Upper lobe of right lung (tissue), 1 donor: ENCODE measurements around the gene DUS2. TPM values are rescaled to one million over a fixed set of nuclear protein-coding genes. Genes with fewer than 3 reads are reported as not detected.

Source experiments
- ATAC-seq: fragments of 200-7000 bp; cut with Tn5 transposase; one replicate; pipeline ENCODE4 v1.9.1; 2020; ENCODE audit warnings: mild to moderate bottlenecking, moderate library complexity
- DNase-seq: peaks from one replicate; pipeline ENCODE4 v3.0.0-alpha.2; 2020
- H3K27ac ChIP-seq: fragments of 200-600 bp; one replicate; pipeline ENCODE4 v1.8.0; 2022
- H3K27me3 ChIP-seq: fragments of 200-600 bp; one replicate; pipeline ENCODE4 v1.8.0; 2022; ENCODE audit warnings: mild to moderate bottlenecking
- H3K36me3 ChIP-seq: fragments of 200-600 bp; one replicate; pipeline ENCODE4 v1.8.0; 2022
- H3K4me1 ChIP-seq: fragments of 200-600 bp; one replicate; pipeline ENCODE4 v1.8.0; 2022
- H3K4me3 ChIP-seq: fragments of 200-600 bp; one replicate; pipeline ENCODE4 v1.8.0; 2022; ENCODE audit warnings: mild to moderate bottlenecking
- H3K9me3 ChIP-seq: fragments of 200-600 bp; one replicate; pipeline ENCODE4 v1.8.0; 2022
- CTCF ChIP-seq: fragments of 200-600 bp; IDR thresholded peaks from one replicate; pipeline ENCODE4 v1.8.0; 2022; ENCODE audit warnings: antibody characterized with exemption
- intact Hi-C: fragments of 100-400 bp; cut with DNase I; formaldehyde crosslinking; loops from one replicate; pipeline ENCODE4 v1.11.0; 2022
- total RNA-seq: library from RNA; stranded (reverse); fragmentation: NEBNext Ultra II Directional; extraction: Animal tissue kit (Norgen Biotek cat#: 25700); gene quantifications from one replicate; pipeline ENCODE4 v1.2.1, GENCODE V29; 2021
- donor health status: DM: no; HTN: yes; CAD: no; lungs with severe emphysema.

Gene DUS2
- total RNA-seq, 1 donor from 2014 or later, result 11.2 TPM

DNA sequence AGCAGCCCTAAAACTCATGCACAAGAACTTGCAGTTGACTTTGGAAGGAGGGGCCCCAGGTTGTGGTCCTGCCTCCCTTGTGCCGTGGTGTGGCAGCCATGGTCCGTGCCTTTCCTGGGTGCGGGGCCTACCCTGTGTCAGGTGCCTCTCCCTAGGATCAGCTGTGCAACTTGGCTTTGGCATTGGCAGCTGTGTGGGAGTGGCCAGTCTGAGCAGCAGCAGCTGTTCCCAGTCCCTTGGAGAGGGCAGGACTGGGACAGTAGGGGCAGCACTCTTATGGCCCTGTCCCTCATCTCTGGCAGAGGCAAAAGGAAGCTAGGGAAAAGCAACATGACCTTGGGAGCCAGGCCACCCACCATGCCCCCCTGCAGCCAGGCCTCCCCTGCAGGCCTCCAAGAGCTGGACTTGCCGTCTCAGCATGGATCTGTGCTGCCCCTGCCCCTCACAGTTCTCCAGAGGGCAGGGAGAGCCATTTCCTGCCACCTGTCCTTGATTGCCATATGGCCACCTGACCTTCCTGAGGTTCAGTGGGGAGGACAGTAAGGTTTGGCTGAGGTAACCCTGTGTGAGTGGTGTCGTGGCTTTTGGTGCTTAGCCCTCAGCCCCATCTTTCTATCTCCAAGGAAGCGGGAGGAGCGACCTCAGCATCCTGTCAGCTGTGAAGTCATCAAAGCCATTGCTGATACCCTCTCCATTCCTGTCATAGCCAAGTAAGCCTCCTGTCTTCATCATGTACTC lies 46.6 kb downstream of the DUS2 start:
- ATAC-seq (peak; percentile 49), DNase-seq (peak; percentile 80)
- peak overlapping the region; percentile 58 for H3K27ac ChIP-seq
- H3K4me1 ChIP-seq, result peaks cover 45% of the 10 kb centered on the region
- H3K4me3 ChIP-seq, result no peak overlapping the region
- TF ChIP-seq CTCF, result no peak
- no peaks in the 10 kb centered on the region for H3K27me3 ChIP-seq
- intact Hi-C loops, result no loop called here
- H3K9me3 ChIP-seq, result no peaks in the 10 kb centered on the region
- H3K36me3 ChIP-seq, result peaks cover 20% of the 10 kb centered on the region

GRCh38 chr16:68070249-68070730 lies 47.2 kb downstream of the DUS2 start:
- Histone ChIP-seq H3K27ac (peak overlapping the region; percentile 58), H3K27me3 (no peaks in the 10 kb centered on the region), H3K36me3 (peaks cover 20% of the 10 kb centered on the region), H3K9me3 (no peaks in the 10 kb centered on the region), H3K4me3 (no peak overlapping the region), H3K4me1 (peaks cover 39% of the 10 kb centered on the region)
- intact Hi-C loops, result no loop called here
- DNase-seq (no peak), ATAC-seq (no peak)
- no peak for TF ChIP-seq CTCF

DNA sequence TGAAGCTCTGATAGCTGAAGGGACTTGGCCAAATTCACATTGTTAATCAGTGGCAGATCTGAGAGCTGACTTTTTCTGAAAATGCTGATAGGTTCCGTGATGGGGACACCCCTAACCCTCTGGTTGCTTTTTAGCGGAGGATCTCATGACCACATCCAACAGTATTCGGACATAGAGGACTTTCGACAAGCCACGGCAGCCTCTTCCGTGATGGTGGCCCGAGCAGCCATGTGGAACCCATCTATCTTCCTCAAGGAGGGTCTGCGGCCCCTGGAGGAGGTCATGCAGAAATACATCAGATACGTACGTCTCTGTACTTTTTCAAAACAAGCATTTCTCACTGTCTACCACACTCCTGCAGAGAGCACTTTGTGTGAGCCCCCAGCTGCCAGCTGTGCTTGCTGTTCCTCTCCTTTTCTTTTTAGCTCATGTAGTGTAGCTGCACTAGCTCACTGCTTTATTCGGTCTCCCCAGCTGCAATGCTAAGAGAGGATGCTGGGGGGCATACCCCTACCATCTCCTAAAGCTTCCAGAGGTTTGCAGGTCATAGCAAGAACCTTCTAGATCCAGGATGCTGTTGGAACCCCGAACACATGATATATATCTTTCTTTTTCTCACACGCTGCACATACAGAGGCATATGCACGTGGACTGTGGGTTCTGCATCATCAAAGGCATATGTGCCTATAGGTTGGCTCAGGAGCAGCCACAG lies 47.9 kb downstream of the DUS2 start:
- Histone ChIP-seq H3K9me3 (no peaks in the 10 kb centered on the region), H3K4me3 (no peak overlapping the region), H3K27ac (no peak overlapping the region), H3K36me3 (peaks cover 23% of the 10 kb centered on the region), H3K4me1 (peaks cover 35% of the 10 kb centered on the region), H3K27me3 (no peaks in the 10 kb centered on the region)
- no peak for TF ChIP-seq CTCF
- no peak for DNase-seq
- no peak for ATAC-seq
- intact Hi-C loops, result no loop called here

DNA sequence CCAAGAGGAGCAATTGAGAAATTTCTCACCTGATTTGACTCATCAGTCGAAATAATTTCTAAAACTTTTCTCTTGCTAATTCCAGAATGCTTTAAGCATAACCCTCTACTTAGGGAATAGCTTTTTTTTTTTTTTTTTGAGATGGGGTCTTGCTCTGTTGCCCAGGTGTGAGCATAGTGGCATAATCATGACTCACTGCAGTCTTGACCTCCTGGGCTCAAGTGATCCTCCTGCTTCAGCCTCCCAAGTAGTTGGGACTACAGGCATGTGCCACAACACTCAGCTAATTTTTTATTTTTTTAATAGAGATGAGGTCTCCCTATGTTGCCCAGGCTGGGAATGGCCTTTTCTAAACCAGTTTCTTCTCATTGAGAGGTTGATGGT lies 48.4 kb downstream of the DUS2 start:
- no peak for ATAC-seq
- H3K36me3 ChIP-seq, result peaks cover 29% of the 10 kb centered on the region
- H3K4me1 ChIP-seq, result peaks cover 35% of the 10 kb centered on the region
- no peaks in the 10 kb centered on the region for H3K27me3 ChIP-seq
- no peak for TF ChIP-seq CTCF
- no peak for DNase-seq
- H3K27ac ChIP-seq, result no peak overlapping the region
- no peaks in the 10 kb centered on the region for H3K9me3 ChIP-seq
- H3K4me3 ChIP-seq, result no peak overlapping the region
- intact Hi-C loops, result no loop called here

DNA sequence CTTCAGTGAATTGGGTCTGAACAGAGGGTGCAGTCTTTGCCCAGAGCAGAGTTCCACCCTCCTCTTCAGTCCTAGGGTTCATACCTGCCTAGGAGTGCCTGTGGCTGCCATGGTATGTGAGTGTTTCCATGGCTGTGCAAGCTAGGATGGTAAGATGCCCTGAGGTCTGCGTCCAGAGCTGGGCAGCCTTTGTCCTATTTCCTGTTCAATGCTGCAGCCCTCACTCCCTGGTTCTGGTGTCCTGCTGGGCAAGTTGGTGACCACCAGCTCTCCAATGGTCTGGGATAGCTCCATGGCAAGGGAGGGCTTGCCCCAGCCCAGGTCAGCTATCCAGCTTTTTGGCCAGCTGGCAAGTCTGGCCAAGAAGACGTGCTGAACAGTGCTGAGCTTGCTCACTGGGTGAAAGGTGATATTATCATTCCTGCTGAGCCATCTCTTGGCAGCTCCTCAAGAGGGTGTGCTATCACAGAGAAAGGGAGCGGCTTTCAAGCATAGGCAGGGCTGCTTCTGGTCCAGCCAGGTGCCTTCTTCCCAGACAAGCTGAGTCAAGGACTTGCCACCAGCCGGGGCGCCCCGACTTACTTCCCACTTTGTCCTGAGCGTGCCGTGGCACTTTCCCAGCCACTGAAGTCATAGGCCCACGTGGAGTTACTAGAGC lies 49.1 kb downstream of the DUS2 start:
- peaks cover 35% of the 10 kb centered on the region for H3K4me1 ChIP-seq
- no peaks in the 10 kb centered on the region for H3K27me3 ChIP-seq
- DNase-seq (no peak), ATAC-seq (peak; percentile 4)
- peaks cover 33% of the 10 kb centered on the region for H3K36me3 ChIP-seq
- H3K4me3 ChIP-seq, result no peak overlapping the region
- intact Hi-C loops, result no loop called here
- H3K27ac ChIP-seq, result no peak overlapping the region
- H3K9me3 ChIP-seq, result no peaks in the 10 kb centered on the region
- TF ChIP-seq CTCF, result no peak
